Activated T-cell treated with anti-CD3 and anti-CD28 coated beads for 1 hour (primary cell): Measurements from ENCODE around the gene SRP54.
"Not testable (repeated sequence)": the region's sequence is repeated elsewhere in the genome, so short reads cannot be mapped to it uniquely, and the experiment has no call there.

ENCODE experiments used
- DNase-seq: peaks from one replicate; pipeline ENCODE4 v3.0.0-alpha.2; 2020; ENCODE audit warnings: low read depth

The SRP54 gene

DNA sequence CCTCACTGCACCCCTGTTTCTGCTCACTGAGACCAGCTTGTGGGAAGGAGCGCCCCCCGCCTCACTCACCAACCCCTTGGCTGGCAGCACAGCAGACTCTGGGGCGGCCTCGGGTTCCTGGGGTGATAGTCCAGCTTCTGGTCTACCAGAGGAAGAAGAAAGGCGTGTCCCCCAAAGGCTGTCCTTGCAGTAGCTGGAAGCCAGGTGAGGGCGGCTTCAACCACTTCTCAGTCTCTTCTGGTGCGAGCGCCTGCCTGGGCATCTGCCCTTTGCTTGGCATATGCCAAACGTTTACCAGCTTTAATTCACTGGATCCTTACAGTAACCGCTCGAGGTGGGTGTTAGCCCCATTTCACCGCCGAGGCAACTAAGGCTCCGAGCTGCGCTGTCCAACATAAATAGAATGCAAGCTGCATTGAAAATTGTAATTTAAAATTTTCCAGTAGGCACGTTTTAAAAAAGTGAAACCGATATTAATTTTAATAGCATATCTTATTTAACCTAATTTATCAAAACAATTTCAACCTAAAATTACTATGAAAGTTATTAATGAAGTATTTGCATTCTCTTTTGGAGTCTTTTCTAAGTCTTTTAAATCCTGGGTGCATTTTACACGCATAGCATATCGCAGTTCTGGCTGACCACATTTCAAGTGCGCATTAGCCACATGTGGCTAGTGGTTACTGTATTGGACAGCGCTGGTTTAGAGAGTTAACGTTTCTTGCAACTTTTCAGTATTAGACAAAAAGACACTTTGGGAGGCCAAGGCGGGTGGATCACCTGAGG is 64.2 kb downstream of the SRP54 start:
- peak; percentile 22 for DNase-seq

DNA sequence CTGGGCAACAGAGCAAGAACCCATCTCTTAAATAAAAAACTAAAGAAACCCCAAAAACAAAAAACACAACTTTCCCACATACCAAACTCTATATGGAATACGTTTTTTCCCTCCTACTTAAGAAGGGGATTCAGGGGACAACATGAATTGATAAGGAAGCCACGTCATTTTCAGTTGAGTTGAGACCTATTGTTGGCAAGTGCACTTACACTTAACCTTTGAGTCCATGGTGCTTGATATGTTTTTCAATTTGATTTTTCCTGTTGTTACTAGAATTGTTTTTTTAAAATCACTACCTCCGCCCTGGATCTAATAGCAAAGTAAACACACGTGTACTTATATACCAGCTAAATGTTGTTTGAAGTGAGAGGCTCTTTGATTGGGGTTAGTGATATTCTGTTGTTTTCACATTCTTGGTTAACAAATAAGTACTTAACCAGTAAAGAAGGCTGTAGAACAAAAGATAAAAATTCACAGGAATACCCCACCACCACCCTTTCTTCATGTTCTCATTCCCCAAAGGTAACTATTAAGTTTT is 65.3 kb downstream of the SRP54 start:
- no peak for DNase-seq

DNA sequence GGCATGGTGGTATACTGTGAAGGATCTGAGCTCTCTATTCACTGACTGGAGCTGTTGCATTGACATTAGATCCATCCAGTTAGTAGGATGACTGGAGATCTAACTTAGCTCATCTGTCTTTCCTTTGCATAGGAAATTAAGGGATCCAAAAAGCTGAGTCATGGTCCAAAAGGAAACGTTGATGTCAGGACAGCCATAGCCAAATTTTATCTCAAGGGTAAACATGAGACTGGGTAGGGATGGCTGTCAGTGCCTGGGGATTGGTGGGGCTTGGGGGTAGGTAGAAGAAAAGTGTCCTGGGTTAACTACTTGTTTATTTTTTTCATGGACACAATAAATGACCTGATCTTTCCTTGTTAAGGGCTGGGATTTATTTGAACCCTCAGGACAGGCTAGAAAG is 67.9 kb downstream of the SRP54 start:
- DNase-seq = no peak

GRCh38 chr14:35051796-35052195 is 69.0 kb downstream of the SRP54 start:
- DNase-seq = no peak

DNA sequence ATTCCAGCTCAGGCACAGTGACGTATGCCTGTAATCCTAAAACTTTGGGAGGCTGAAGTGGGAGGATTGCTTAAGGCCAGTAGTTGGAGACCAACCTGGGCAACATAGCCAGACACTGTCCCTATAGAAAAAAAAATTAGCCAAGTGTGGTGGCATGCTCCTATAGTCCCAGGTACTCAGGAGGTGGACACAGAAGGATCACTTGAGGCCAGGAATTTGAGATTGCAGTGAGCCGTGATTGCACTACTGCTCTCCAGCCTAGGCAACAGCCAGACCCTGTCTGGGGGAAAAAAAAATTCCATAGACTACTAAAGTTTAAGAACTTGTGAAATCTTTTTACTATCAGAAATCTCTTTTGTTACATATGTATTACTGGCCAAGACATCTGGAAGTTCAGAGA is 69.8 kb downstream of the SRP54 start:
- DNase-seq = no peak

- DNase-seq = not testable (repeated sequence)
These were observed 78.5 kb downstream of the SRP54 start for GRCh38 chr14:35061113-35061791.

- DNase-seq = not testable (repeated sequence)
These were observed 82.9 kb downstream of the SRP54 start for GRCh38 chr14:35065731-35066130.

DNA sequence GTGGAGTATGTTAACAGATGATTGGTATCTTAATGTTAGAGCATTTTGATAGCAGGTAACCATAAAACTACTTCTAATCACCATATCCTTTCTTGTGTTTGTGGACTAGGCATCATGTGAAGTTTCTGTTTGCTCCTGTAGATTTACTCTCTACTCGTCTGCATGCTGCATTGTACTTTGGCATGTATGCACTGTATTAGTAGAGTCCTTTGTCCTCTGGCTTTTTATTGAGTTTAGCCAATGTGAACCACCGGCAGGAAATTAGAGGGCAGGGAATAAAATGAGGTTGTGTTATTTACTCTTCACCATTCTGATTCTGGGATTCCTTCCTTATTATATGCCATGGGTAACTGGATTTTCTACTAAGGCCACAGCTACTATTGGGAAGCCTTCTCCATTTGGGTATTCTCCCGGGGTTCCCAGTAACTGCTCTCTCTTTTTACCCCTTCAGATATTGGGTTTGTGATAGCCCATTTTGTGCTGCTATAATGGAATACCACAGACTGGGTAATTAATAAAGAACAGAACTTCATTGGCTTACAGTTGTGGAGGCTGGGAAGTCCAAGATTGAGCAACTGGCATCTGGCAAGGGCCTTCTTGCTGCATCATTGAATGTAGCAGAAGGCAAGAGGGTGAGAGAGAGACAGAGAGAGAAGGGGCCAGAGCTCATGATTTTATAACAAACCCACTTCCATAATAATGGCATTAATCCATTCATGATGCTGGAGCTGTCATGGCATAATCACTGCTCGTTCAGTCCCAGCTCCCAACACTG is 85.6 kb downstream of the SRP54 start:
- no peak for DNase-seq

- no peak for DNase-seq
These were observed 89.4 kb downstream of the SRP54 start for GRCh38 chr14:35072226-35072625.

GRCh38 chr14:35073486-35073885 is 90.7 kb downstream of the SRP54 start:
- no peak for DNase-seq

DNA sequence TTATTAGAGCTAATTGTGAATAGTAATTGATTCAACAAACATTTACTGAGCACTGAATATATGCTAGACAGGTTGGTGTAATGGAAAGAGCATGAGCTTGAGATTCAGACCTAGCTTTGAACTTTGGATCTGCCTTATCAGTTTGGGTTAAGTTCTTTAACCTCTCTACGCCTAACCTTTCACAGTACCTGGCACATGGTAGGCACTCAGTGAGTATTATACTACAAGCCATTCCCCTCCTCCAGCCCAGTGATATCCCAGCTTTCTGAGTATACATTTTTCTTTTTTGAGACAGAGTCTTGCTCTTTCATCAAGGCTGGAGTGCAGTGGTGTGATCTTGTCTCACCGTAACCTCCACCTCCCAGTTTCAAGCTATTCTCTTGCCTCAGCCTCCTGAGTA is 95.3 kb downstream of the SRP54 start:
- no peak for DNase-seq
